Activated naive CD8-positive, alpha-beta T cell treated with anti-CD3 and anti-CD28 coated beads, Interleukin-2, amount 50 U/mL, for 24 hours (primary cell): Measurements from ENCODE around the gene PARP1.

Source experiments
- ATAC-seq: fragments of 150-1000 bp; cut with Tn5 transposase; one replicate; pipeline ENCODE4 v1.10.0; 2021
- DNase-seq: peaks from one replicate; pipeline ENCODE4 v3.0.0; 2021
- H3K27ac Mint-ChIP-seq: one replicate; pipeline ENCODE4 v1.8.0; 2021; ENCODE audit warnings: mild to moderate bottlenecking, mixed read lengths
- H3K27me3 Mint-ChIP-seq: one replicate; pipeline ENCODE4 v1.8.0; 2021; ENCODE audit warnings: mixed read lengths
- H3K36me3 Mint-ChIP-seq: one replicate; pipeline ENCODE4 v1.8.0; 2021; ENCODE audit warnings: low read depth, mixed read lengths
- H3K4me1 Mint-ChIP-seq: one replicate; pipeline ENCODE4 v1.8.0; 2021; ENCODE audit warnings: mixed read lengths
- H3K4me3 Mint-ChIP-seq: one replicate; pipeline ENCODE4 v1.8.0; 2021; ENCODE audit warnings: mild to moderate bottlenecking, moderate library complexity, mixed read lengths
- H3K9me3 Mint-ChIP-seq: one replicate; pipeline ENCODE4 v1.8.0; 2021; ENCODE audit warnings: mixed read lengths

PARP1 gene

GRCh38 chr1:226312065-226312464 is 95.8 kb downstream of the PARP1 start:
- peaks cover 27% of the 10 kb centered on the region for H3K27me3 Mint-ChIP-seq
- DNase-seq (no peak), ATAC-seq (no peak)
- no peak overlapping the region for H3K4me3 Mint-ChIP-seq
- H3K9me3 Mint-ChIP-seq, result no peaks in the 10 kb centered on the region
- no peaks in the 10 kb centered on the region for H3K36me3 Mint-ChIP-seq
- peaks cover 14% of the 10 kb centered on the region for H3K4me1 Mint-ChIP-seq
- no peak overlapping the region for H3K27ac Mint-ChIP-seq

GRCh38 chr1:226311376-226311775 is 96.5 kb downstream of the PARP1 start:
- no peak for ATAC-seq
- no peak overlapping the region for H3K4me3 Mint-ChIP-seq
- H3K4me1 Mint-ChIP-seq, result peaks cover 15% of the 10 kb centered on the region

More at GRCh38 chr1:226311376-226311775, 96.5 kb downstream of the PARP1 start:
- Mint-ChIP-seq H3K9me3 (no peaks in the 10 kb centered on the region), H3K27ac (no peak overlapping the region), H3K36me3 (no peaks in the 10 kb centered on the region), H3K27me3 (peaks cover 27% of the 10 kb centered on the region)
- DNase-seq, result no peak
